GM13977 (cell line): ENCODE measurements around the gene LRRC4C.

Experiments
- DNase-seq: peaks from one replicate; pipeline ENCODE4 v3.0.0; 2012; ENCODE audit warnings: low spot score
- in situ Hi-C: fragments of 300-500 bp; cut with MboI; formaldehyde crosslinking; loops from one replicate; pipeline ENCODE4 v1.12.0; 2022; ENCODE audit warnings: low sequenced_read_pairs, low pct_unique_long_range_greater_than_20kb, mixed read lengths, inconsistent platforms; ENCODE audit not compliant: unreplicated experiment
- TF ChIP-seq, protein P1 (sequence below): IDR thresholded peaks from 2 replicates; pipeline ENCODE4 v1.5.1; 2012; ENCODE audit warnings: mild to moderate bottlenecking, control low read depth; ENCODE audit not compliant: insufficient read depth; ENCODE audit errors: extremely low read depth, missing control alignments

The LRRC4C gene

DNA sequence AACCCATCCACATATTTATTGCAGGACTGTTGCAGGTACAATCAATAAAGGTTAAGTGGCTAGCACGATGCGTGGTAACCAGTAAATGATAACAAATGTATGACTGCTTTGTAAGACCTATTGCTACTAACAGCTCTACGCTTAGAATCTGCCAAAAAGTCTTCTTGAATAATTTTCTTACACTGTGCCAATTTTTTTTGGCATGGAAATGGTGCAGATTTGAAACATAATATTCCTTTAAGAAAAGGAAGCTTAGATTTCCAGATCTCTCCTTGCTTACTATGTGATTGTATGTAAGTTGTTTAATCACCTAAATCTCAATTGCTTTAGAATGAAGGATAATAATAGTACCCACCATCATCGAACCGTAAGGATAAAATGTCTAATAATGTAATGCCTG, 192.0 kb downstream of the LRRC4C start:
- in situ Hi-C loops, result no loop called here
- no peak for DNase-seq
- TF ChIP-seq, protein P1, sequence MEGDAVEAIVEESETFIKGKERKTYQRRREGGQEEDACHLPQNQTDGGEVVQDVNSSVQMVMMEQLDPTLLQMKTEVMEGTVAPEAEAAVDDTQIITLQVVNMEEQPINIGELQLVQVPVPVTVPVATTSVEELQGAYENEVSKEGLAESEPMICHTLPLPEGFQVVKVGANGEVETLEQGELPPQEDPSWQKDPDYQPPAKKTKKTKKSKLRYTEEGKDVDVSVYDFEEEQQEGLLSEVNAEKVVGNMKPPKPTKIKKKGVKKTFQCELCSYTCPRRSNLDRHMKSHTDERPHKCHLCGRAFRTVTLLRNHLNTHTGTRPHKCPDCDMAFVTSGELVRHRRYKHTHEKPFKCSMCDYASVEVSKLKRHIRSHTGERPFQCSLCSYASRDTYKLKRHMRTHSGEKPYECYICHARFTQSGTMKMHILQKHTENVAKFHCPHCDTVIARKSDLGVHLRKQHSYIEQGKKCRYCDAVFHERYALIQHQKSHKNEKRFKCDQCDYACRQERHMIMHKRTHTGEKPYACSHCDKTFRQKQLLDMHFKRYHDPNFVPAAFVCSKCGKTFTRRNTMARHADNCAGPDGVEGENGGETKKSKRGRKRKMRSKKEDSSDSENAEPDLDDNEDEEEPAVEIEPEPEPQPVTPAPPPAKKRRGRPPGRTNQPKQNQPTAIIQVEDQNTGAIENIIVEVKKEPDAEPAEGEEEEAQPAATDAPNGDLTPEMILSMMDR, result no peak

DNA sequence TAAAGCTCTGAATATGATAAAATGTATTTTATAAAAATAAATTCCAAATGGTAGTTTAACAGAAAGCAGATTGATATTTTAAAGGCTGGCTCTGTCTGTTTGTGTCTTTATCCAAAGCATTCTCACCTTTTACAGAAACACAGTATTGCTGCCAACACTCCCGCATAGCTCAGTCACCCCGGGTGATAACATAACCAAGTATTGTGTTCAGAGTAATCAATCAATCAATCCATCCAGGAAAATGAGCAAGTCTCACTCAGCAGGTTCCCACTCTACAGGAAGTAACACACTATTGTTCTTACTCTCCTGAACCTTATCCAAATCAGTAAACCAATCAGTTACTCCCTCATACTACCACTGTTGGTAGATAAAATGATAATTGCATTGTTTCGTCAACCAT, 203.4 kb downstream of the LRRC4C start:
- in situ Hi-C loops, result no loop called here
- no peak for DNase-seq
- TF ChIP-seq, protein P1, result no peak

DNA sequence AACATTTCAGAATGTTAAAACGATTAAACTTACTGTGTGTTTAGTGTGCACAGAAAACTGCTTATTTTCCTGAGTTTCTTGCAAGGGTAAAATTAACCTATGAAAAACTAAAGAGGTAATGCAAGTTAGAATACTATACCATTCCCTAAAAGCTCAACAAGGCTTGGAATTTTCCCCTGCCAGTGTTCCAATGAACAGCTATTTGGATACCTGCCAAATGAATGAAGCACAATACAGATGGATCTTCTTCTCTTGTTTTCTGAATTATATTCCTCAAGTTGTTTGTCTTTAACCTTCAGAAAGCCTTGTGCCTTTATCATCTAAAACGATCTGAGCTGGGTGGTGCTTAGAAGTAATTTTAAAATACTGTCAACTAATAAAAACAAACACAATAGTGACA, 204.5 kb downstream of the LRRC4C start:
- no peak for DNase-seq
- TF ChIP-seq, protein P1, result no peak
- in situ Hi-C loops, result no loop called here

DNA sequence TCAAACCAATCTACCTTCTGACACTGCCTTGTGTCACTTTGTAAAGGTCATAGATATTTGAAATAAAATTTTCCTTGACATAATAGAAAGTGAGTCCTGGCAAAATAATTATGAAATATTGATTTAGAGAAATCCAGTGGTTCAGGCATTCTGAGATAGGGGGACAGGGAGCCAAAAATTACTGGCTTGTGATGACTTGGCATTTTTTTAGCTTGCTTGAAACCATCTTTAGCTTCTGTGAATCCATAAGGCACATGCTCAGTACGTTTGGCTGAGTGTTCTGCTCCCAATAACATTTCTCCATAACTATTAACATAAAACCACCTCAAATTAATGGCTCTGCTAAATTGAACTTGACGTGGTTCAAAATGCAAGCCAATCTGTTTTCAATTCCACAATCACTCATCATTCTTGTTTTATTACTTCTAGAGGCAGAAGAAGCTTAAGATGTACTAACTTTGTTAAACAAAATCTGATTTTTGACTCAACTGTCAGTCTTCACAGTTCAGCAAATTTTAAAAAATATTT, 209.0 kb downstream of the LRRC4C start:
- in situ Hi-C loops, result no loop called here
- TF ChIP-seq, protein P1, result no peak
- DNase-seq, result no peak

DNA sequence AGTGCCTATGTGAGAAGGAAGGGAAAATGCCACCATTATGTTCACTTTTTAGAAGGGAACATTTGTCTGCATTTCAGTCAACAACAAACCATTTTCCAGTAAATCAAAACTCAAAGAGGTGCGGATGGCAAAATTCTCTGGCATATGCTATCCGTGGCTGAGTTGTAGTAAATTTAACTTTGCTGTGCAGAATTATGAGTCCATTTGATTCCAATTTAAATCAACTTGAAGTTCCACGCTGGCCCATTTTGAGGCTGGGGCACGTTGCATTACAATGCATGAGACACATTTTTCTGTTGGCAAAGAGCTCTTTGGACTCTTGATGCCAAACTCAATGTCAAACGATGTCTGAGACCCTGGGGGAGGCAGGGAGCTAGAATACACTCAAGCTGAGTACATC, 211.8 kb downstream of the LRRC4C start:
- TF ChIP-seq, protein P1, result no peak
- in situ Hi-C loops, result no loop called here
- DNase-seq, result no peak

DNA sequence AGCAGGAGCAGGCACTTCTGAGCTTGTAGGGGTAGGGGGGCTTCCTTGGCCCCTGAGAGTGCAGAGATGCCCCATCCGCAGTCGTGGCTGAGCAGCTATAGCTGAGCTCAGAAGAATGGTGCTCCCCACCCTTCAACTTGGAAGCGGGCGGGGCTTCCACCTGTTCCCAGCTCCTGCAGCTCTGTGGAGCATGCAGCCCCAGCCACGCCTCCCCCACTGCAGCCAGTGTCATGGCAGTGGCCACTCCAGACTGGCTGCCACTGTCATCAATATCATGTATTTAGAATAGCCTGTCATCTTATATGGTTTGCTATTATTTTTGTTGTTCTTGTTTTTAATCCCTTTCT, 213.1 kb downstream of the LRRC4C start:
- in situ Hi-C loops, result no loop called here
- TF ChIP-seq, protein P1, result no peak
- DNase-seq, result no peak
